T-cell (primary cell): ENCODE results near the gene MMP23B. TPM values are rescaled to one million over a fixed set of nuclear protein-coding genes. Genes with fewer than 3 reads are reported as not detected.
"Not testable (repeated sequence)": the region's sequence is repeated elsewhere in the genome, so short reads cannot be mapped to it uniquely, and the experiment has no call there.

ENCODE experiments used
- ATAC-seq, 4 experiments: fragments of 200-7000 bp in 3 of 4; fragments of 150-1000 bp in 1 of 4; cut with Tn5 transposase; replicated peaks in 1 of 4; 1 replicate in 3 of 4; 2 replicates in 1 of 4; pipeline ENCODE4 v1.10.0; 2021; ENCODE audit warnings: moderate library complexity in 3 of 4, mild to moderate bottlenecking in 2 of 4, moderate number of reproducible peaks in 1 of 4
- CTCF ChIA-PET, 2 donors: fragments of 300-600 bp; sonication (Branson Sonifier 250); formaldehyde crosslinking; loops; one replicate each; lab custom pipeline; 2022; ENCODE audit warnings: antibody characterized with exemption in 2 of 2; lab: Charles Lee
- POLR2A ChIA-PET, 2 donors: fragments of 300-600 bp; sonication (Branson Sonifier 250); formaldehyde crosslinking; loops; one replicate each; lab custom pipeline; 2022; ENCODE audit warnings: antibody characterized with exemption in 2 of 2; lab: Charles Lee
- DNase-seq, 35 experiments: peaks; one replicate each; pipeline versions ENCODE4 v3.0.0 to v3.0.0-alpha.2; 2013 to 2023
- H3K27ac ChIP-seq: one replicate; pipeline ENCODE4 v1.5.1; 2013; ENCODE audit warnings: low read length
- H3K27me3 ChIP-seq, 2 experiments: replicated peaks in 1 of 2; 1 replicate in 1 of 2; 2 replicates in 1 of 2; pipeline versions ENCODE4 v1.6.1 to v1.7.0; 2013; ENCODE audit warnings: low read length in 1 of 2, mixed read lengths in 1 of 2; ENCODE audit not compliant: control insufficient read depth in 2 of 2, insufficient read depth in 2 of 2; ENCODE audit errors: extremely low read depth in 1 of 2
- H3K36me3 ChIP-seq, 2 donors: 1 replicate in 1 of 2; 2 replicates in 1 of 2; pipeline versions ENCODE4 v1.6.1 to v1.7.0; 2013; ENCODE audit warnings: low read length in 1 of 2; ENCODE audit not compliant: control insufficient read depth in 2 of 2, insufficient read depth in 1 of 2; ENCODE audit errors: extremely low read depth in 1 of 2
- H3K4me1 ChIP-seq, 2 experiments: 1 replicate in 1 of 2; 2 replicates in 1 of 2; pipeline versions ENCODE4 v1.6.1 to v1.7.0; 2013; ENCODE audit warnings: low read length in 2 of 2, mixed read lengths in 1 of 2; ENCODE audit not compliant: insufficient read depth in 2 of 2, control insufficient read depth in 1 of 2; ENCODE audit errors: extremely low read depth in 1 of 2
- H3K4me3 ChIP-seq, 2 donors: 1 replicate in 1 of 2; 2 replicates in 1 of 2; pipeline versions ENCODE4 v1.5.1 to v1.7.0; 2013; ENCODE audit warnings: mild to moderate bottlenecking in 2 of 2, low read length in 1 of 2, moderate library complexity in 1 of 2; ENCODE audit not compliant: control insufficient read depth in 1 of 2; ENCODE audit errors: extremely low read depth in 1 of 2
- H3K9me3 ChIP-seq: 2 replicates; pipeline ENCODE4 v1.7.0; 2013
- H3K27ac Mint-ChIP-seq, 2 donors: one replicate each; pipeline ENCODE4 v1.8.0; 2020 to 2021; ENCODE audit warnings: mild to moderate bottlenecking in 2 of 2, mixed read lengths in 2 of 2
- H3K27me3 Mint-ChIP-seq, 2 donors: one replicate each; pipeline ENCODE4 v1.8.0; 2021 to 2022; ENCODE audit warnings: mixed read lengths in 2 of 2
- H3K36me3 Mint-ChIP-seq: one replicate; pipeline ENCODE4 v1.8.0; 2021; ENCODE audit warnings: mixed read lengths
- H3K4me1 Mint-ChIP-seq, 3 donors: one replicate each; pipeline ENCODE4 v1.8.0; 2020 to 2022; ENCODE audit warnings: mixed read lengths in 3 of 3, mild to moderate bottlenecking in 1 of 3
- H3K4me3 Mint-ChIP-seq, 3 donors: one replicate each; pipeline ENCODE4 v1.8.0; 2020 to 2022; ENCODE audit warnings: mild to moderate bottlenecking in 3 of 3, mixed read lengths in 3 of 3, moderate library complexity in 3 of 3
- H3K9me3 Mint-ChIP-seq, 3 donors: one replicate each; pipeline ENCODE4 v1.8.0; 2020 to 2022; ENCODE audit warnings: mixed read lengths in 3 of 3
- WGBS: methylation state at CpG from one replicate; pipeline ENCODE4 v1.1.5; 2013; ENCODE audit warnings: missing lambda C conversion rate; ENCODE audit not compliant: insufficient coverage; 5-methylcytosine and 5-hydroxymethylcytosine counted together
- total RNA-seq, 35 experiments: library from RNA in 6 of 35; stranded (reverse) in 6 of 35; fragments of 120-200 nt in 1 of 35; gene quantifications; one replicate each; pipeline versions ENCODE4 v1.2.1 to v1.2.4 and lab custom pipeline; 2013 to 2026

MMP23B gene
- total RNA-seq, 5 donors from 2014 or later (not counting 1 experiment from before 2014, with no cell fraction given): 4.8 to 11.2 (median 6.8) TPM

- H3K27ac Mint-ChIP-seq, H3K4me3 Mint-ChIP-seq, POLR2A ChIA-PET, ATAC-seq, H3K4me3 ChIP-seq, H3K4me1 Mint-ChIP-seq, H3K27ac ChIP-seq, CTCF ChIA-PET, H3K4me1 ChIP-seq, H3K27me3 Mint-ChIP-seq, H3K9me3 Mint-ChIP-seq, H3K27me3 ChIP-seq, DNase-seq, H3K9me3 ChIP-seq, H3K36me3 Mint-ChIP-seq: not testable (repeated sequence)
- WGBS: 95% methylated on average over 14 of the region's 38 CpGs
- peaks cover 0 to 11% of the 10 kb centered on the region in 2 donors for H3K36me3 ChIP-seq
Observed at GRCh38 chr1:1640711-1641461, 8.9 kb downstream of the MMP23B start.

GRCh38 chr1:1646326-1646725 is 14.4 kb downstream of the MMP23B start:
- 100% methylated on average over 1 of the region's 5 CpGs for WGBS
- H3K9me3 ChIP-seq, H3K27ac Mint-ChIP-seq, H3K27ac ChIP-seq, H3K4me1 Mint-ChIP-seq, CTCF ChIA-PET, H3K4me3 Mint-ChIP-seq, ATAC-seq, POLR2A ChIA-PET, H3K27me3 ChIP-seq, DNase-seq, H3K27me3 Mint-ChIP-seq, H3K4me1 ChIP-seq, H3K4me3 ChIP-seq, H3K9me3 Mint-ChIP-seq: not testable (repeated sequence)
- H3K36me3 ChIP-seq: peaks cover 3 to 32% of the 10 kb centered on the region in 2 donors
- peaks cover 35% of the 10 kb centered on the region for H3K36me3 Mint-ChIP-seq

GRCh38 chr1:1647567-1648241 is 15.7 kb downstream of the MMP23B start:
- not testable (repeated sequence) for H3K9me3 Mint-ChIP-seq, H3K27me3 Mint-ChIP-seq
- peaks cover 46% of the 10 kb centered on the region for H3K36me3 Mint-ChIP-seq

GRCh38 chr1:1648265-1648664 is 16.3 kb downstream of the MMP23B start:
- 98% methylated on average over 11 of the region's 11 CpGs for WGBS
- DNase-seq, H3K4me1 Mint-ChIP-seq, H3K27ac ChIP-seq, ATAC-seq, H3K9me3 Mint-ChIP-seq, H3K9me3 ChIP-seq, H3K27me3 Mint-ChIP-seq, H3K4me1 ChIP-seq, H3K27ac Mint-ChIP-seq, H3K27me3 ChIP-seq, POLR2A ChIA-PET, CTCF ChIA-PET, H3K4me3 Mint-ChIP-seq, H3K4me3 ChIP-seq: not testable (repeated sequence)
- peaks cover 46% of the 10 kb centered on the region for H3K36me3 Mint-ChIP-seq
- peaks cover 7 to 43% of the 10 kb centered on the region in 2 donors for H3K36me3 ChIP-seq

More at GRCh38 chr1:1647567-1648241, 15.7 kb downstream of the MMP23B start:
- CTCF ChIA-PET, H3K27me3 ChIP-seq, ATAC-seq, H3K27ac Mint-ChIP-seq, H3K4me3 ChIP-seq, H3K4me3 Mint-ChIP-seq, POLR2A ChIA-PET, H3K27ac ChIP-seq, DNase-seq, H3K4me1 Mint-ChIP-seq, H3K9me3 ChIP-seq, H3K4me1 ChIP-seq: not testable (repeated sequence)
- 95% methylated on average over 6 of the region's 17 CpGs for WGBS
- peaks cover 7 to 43% of the 10 kb centered on the region in 2 donors for H3K36me3 ChIP-seq

- H3K9me3 ChIP-seq, CTCF ChIA-PET, H3K9me3 Mint-ChIP-seq, H3K27me3 Mint-ChIP-seq, H3K27me3 ChIP-seq: not testable (repeated sequence)
- WGBS: under 1% methylated on average over 52 of the region's 96 CpGs
- ATAC-seq: peak; percentile 91 to 95 (median 94)
- POLR2A ChIA-PET: interaction anchor here (0.6 to 0.7 kb wide), 2 partner anchors 66 to 118 kb away, joined by 3 read pairs; partner anchors contain the start of gene CDK11A (in 1 of the 2)
- peak within 1 kb of the TSS; percentile 97 for H3K27ac ChIP-seq
- peak within 1 kb of the TSS; percentile 54 to 67 for H3K4me3 ChIP-seq
- H3K36me3 ChIP-seq: peaks cover 4 to 24% of the 10 kb centered on the region in 2 donors
- peaks cover 0 to 21% of the 10 kb centered on the region in 2 experiments for H3K4me1 ChIP-seq
- Mint-ChIP-seq H3K4me3 (peak within 1 kb of the TSS; percentile 91 to 98 (median 92)), H3K27ac (peak within 1 kb of the TSS; percentile 100), H3K36me3 (peaks cover 12% of the 10 kb centered on the region), H3K4me1 (peaks cover 5 to 20% (median 7%) of the 10 kb centered on the region in 3 donors)
- peak; percentile 89 to 99 (median 96) for DNase-seq
Observed at GRCh38 chr1:1658583-1659549, 26.9 kb downstream of the MMP23B start, which contains the start of gene CDK11B. Gene CDK11B, minus strand, starts transcription at chr1:1659004. Its CDS starts 1,519 bp downstream, at chr1:1657485.

GRCh38 chr1:1662392-1662791 is 30.4 kb downstream of the MMP23B start:
- H3K4me3 Mint-ChIP-seq, DNase-seq, H3K9me3 ChIP-seq, H3K4me3 ChIP-seq, CTCF ChIA-PET, POLR2A ChIA-PET, H3K27me3 Mint-ChIP-seq, H3K9me3 Mint-ChIP-seq, ATAC-seq, H3K27ac Mint-ChIP-seq, H3K27ac ChIP-seq, H3K27me3 ChIP-seq: not testable (repeated sequence)
- Mint-ChIP-seq H3K36me3 (peaks cover 15% of the 10 kb centered on the region), H3K4me1 (peaks cover 5 to 19% (median 5%) of the 10 kb centered on the region in 3 donors)
- Histone ChIP-seq H3K36me3 (peaks cover 7 to 22% of the 10 kb centered on the region in 2 donors), H3K4me1 (peaks cover 0 to 21% of the 10 kb centered on the region in 2 experiments)
- WGBS: no CpG with 5 or more reads among the region's 9 CpGs
